Activated CD4-positive, alpha-beta T cell treated with anti-CD3 and anti-CD28 coated beads for 1 hour (primary cell): ENCODE data around the gene MAPK6.
"Not testable (repeated sequence)": the region's sequence is repeated elsewhere in the genome, so short reads cannot be mapped to it uniquely, and the experiment has no call there.

ENCODE experiments used
- DNase-seq: peaks from one replicate; pipeline ENCODE4 v3.0.0-alpha.2; 2020

The MAPK6 gene

DNA sequence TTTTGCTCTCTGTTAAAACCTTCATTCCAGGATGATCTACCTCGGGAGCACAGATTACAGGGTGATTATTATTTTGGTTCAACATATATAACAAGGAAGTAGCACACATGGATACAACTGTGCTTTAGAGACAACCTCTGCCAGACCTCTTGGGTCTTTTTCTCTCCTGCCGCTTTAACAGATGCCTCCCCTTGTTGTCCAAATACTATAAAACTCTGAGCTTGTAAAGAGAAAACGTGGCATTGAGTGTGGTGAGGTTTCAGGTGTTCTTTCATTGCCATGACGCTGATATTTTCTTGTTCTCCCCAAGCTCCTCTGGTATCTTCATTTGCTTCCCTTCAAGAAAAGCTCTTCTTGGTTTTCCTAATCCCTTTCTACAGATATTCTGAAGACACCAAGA, 64.6 kb downstream of the MAPK6 start:
- DNase-seq: no peak

GRCh38 chr15:52085299-52085698, 66.3 kb downstream of the MAPK6 start:
- no peak for DNase-seq

DNA sequence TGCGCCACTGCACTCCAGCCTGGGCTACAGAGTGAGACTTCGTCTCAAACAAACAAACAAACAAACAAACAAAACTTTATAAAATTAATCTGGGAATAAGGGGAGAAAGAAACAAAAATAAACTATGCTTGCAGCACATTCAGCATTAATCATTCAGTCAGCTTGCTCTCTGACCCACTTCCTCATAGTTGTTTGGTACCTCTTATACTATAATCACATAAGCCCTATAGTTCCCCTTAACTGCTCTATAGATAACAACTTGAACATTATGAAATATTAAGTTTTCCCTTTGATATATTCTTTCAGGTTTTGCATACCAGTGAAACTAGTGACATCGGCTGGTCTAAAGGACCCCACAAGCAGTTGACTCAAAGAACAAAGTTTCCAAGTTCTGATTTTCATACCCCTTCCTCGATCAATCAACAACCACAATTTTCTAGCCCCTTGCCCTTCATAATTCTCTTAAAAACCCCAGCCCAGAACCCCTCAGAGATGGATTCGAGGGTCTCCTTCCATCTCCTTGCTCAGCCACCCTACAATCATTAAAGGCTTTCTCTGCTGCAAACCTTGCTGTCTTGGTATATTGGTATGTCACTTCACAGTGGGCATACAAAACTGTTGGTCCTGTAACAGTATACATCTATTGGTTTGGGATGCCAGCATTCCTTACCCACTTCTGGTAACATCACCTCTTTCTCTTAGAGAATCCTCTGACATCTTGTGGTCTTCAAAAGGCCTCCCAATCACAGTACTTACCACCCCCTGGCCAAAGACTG, 67.2 kb downstream of the MAPK6 start:
- no peak for DNase-seq

DNA sequence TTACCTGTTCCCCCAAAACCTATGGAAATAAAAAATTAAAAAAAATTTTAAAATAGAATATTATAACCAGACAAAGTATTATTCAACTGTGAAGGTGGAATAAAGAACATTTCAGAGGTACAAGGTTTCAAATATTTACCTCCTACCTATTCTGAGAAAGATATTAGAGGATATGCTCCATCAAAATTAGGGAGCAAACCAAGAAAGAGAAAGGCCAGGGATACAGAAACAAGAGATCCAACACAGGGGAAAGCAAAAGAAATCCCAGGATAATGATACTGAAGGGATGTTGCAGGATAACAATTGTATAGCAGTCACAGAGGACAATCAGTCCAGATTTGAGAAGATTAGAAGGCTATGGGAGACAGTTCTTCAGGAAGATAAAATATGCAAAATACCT, 71.2 kb downstream of the MAPK6 start:
- DNase-seq: no peak

DNA sequence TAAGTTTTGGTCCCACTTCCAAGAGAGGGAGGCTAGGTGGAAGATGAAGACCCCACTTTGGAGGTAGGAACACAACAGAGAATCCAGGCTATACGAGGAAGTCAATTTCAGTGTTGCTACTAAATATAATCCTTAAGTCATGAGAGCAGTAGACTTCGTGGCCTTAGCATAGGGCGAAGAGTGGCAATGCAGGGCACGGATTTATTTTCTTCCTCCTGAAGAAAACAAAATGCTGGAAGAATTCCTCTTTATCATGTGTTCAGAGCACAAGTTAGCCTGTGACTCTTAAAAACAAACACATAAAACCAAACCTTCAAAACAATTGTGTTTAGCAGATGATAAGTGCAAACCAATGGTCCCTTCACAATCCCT, 74.1 kb downstream of the MAPK6 start:
- DNase-seq: no peak

GRCh38 chr15:52093539-52094510, 74.8 kb downstream of the MAPK6 start:
- no peak for DNase-seq

GRCh38 chr15:52094811-52095584, 76.0 kb downstream of the MAPK6 start:
- no peak for DNase-seq

DNA sequence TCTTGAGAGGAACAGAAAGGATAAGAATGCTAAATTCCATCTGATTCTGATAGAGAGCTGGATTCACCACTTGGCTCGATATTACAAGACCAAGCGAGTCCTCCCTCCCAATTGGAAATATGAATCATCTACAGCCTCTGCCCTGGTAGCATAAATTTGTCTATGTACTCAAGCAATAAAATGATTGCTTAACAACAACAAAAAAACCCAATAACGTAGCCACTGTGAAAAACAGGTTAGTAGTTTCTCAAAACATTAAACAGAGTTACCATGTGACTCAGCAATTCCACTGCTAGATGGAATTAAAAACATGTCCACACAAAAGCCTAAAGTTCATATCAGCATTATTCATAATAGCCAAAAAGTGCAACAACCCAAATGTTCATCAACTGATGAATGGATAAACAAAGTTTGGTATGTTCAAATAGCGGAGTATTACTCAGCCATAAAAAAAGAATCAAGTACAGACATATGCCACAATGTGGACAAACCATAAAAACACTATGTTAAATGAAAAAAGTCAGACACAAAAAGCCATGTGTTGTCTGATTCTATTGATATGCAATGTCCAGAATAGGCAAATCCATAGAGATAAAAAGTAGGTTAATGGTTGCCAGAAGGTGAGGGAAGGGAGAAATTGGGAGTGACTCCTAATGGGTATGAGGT, 76.7 kb downstream of the MAPK6 start:
- DNase-seq: no peak

- not testable (repeated sequence) for DNase-seq
Measured at GRCh38 chr15:52096536-52096935, 77.5 kb downstream of the MAPK6 start.

GRCh38 chr15:52097180-52097579, 78.2 kb downstream of the MAPK6 start:
- DNase-seq: no peak

GRCh38 chr15:52098323-52098722, 79.3 kb downstream of the MAPK6 start:
- no peak for DNase-seq

DNA sequence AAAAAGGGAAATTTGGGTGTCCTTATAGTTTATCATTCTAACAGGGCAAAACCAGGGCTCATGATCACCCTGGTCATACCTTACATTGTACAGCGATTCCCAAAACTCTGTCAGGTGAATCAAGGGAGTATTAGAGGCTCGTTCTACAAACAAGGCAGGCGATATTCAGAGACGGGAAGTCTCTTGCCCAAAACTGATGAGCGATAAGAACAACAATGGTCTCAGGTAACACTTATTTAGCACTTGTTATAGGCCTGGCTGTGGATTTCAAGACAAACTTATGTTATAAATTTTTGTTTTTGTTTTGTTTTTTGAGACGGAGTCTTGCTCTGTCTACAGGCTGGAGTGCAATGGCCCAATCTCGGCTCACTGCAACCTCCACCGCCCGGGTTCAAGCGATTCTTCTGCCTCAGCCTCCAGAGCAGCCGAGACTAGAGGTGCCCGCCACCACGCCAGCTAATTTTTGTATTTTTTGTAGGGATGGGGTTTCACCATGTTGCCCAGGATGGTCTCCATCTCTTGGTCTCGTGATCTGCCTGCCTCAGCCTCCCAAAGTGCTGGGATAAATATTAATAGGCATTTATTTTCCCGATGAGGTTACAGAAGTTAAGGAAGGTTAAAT, 80.7 kb downstream of the MAPK6 start:
- DNase-seq: no peak

DNA sequence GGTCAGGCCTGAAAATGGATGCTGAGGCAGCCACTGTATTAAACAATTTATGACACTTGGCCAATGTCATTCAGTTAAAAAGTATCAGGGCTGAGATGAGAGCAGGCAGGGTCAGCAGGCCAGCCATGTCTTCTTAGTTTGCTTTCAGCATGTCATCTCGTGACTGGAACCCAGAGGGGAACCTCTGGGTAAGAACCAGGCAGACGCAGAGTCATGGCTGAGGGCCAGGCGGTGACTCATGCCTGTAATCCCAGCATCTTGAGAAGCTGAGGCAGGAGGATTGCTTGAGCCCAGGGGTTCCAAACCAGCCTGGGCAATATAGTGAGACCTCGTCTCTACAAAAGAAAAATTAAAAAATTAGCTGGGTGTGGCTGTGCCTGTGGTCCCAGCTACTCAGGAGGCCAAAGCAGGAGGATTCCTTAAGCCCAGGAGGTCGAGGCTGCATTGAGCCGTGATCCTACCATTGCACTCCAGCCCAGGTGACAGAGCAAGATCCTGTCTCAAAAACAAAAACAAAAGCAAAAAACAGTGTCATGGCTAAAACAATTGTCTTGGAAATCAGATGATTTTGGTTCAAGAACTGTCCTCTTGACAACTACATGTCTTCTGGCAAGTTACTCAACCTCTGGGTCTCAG, 81.9 kb downstream of the MAPK6 start:
- no peak for DNase-seq

- no peak for DNase-seq
Measured at GRCh38 chr15:52101542-52102323, 82.7 kb downstream of the MAPK6 start.

GRCh38 chr15:52102463-52102862, 83.4 kb downstream of the MAPK6 start:
- no peak for DNase-seq

DNA sequence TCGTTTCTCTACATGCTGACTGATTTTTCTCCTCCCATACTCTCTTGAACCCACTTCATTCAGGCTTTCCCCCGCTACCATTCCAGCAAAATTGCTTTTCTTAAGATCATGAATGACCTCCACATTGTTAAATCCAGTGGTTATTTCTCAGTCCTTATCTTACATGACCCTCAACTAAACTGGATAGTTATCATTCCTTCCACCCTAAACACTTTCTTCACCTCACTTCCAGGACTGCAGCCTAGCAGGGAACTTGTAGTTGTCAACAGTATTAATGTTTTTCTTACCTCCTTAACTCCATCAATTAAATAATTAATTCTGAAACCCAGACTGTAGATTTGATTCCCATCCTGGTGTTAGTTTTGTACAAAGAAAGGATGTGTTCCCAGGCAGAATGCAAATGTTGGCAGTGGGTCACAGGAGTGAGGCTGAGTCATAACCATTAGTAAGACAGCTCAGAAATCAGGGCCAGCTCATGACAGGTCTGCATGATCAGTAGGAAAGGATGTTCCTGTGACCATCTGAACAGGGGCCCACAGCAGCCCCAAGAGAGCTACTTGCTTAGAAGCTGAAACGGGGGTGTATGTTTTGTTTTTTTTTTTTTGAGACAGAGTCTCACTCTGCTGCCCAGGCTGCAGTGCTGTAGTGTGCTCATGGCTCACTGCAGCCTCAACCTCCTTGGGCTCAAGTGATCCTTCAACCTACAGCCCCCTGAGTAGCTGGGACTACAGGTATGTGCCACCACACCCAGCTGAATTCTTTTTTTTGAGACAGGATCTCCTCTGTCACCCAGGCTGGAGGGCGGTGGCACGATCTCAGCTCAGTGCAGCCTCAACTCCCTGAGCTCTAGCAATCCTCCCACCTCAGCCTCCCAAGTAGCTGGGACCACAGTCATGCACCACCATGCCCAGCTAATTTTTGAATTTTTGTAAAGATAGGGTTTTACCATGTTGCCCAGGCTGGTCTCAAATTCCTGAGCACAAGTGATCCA, 84.5 kb downstream of the MAPK6 start:
- DNase-seq: no peak

DNA sequence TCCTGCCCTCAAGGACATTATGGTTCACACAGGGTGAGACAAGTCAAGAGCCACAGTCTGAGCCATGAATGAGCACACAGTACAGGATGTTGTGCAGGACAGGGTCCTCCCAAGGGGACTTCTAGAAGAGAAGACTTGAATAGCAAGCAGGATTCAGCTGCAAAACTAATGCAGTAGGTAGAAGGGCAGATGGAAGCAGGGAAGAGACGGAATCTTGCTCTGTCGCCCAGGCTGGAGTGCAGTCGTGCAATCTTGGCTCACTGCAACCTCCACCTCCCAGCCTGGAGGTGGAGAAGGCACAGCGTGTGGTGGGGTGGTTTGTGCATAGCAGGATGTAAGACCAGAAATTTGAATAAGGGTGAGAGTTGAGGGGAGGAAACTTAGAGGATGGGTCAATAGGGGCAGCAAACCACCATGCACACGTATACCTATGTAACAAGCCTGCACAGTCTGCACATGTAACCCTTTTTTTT, 85.5 kb downstream of the MAPK6 start:
- no peak for DNase-seq

GRCh38 chr15:52105846-52106245, 86.8 kb downstream of the MAPK6 start:
- DNase-seq: no peak

- DNase-seq: no peak
Measured at GRCh38 chr15:52106641-52107040, 87.6 kb downstream of the MAPK6 start.
